Progenitor cell of endocrine pancreas (in vitro differentiated cells): Measurements from ENCODE around the gene EVI5L. TPM values are rescaled to one million over a fixed set of nuclear protein-coding genes. Genes with fewer than 3 reads are reported as not detected.

ENCODE experiments used
- DNase-seq: peaks from one replicate; pipeline ENCODE4 v3.0.0; 2021; ENCODE audit warnings: low spot score; ENCODE audit not compliant: unreplicated experiment
- H3K27ac Mint-ChIP-seq: 2 replicates; pipeline ENCODE4 v1.8.0; 2021; ENCODE audit warnings: mild to moderate bottlenecking, moderate library complexity, mixed read lengths
- H3K27me3 Mint-ChIP-seq: 2 replicates; pipeline ENCODE4 v1.8.0; 2021; ENCODE audit warnings: mixed read lengths
- H3K36me3 Mint-ChIP-seq: 2 replicates; pipeline ENCODE4 v1.8.0; 2022; ENCODE audit warnings: mixed read lengths; ENCODE audit not compliant: insufficient read depth
- H3K4me1 Mint-ChIP-seq: 2 replicates; pipeline ENCODE4 v1.8.0; 2021; ENCODE audit warnings: low read depth, mixed read lengths
- H3K4me3 Mint-ChIP-seq: 2 replicates; pipeline ENCODE4 v1.8.0; 2021; ENCODE audit warnings: low read depth, mild to moderate bottlenecking, moderate library complexity, mixed read lengths
- H3K9me3 Mint-ChIP-seq: 2 replicates; pipeline ENCODE4 v1.8.0; 2021; ENCODE audit warnings: low read depth, mixed read lengths
- CTCF ChIP-seq: fragments of 200-600 bp; sonication (generic); IDR thresholded peaks from one replicate; pipeline ENCODE4 v1.5.0; 2021; ENCODE audit warnings: antibody characterized with exemption, mild to moderate bottlenecking; ENCODE audit not compliant: unreplicated experiment
- total RNA-seq: library from RNA; stranded (reverse); gene quantifications from 2 replicates; pipeline ENCODE4 v1.2.1, GENCODE V29; 2021

The EVI5L gene
- total RNA-seq, 1 donor from 2014 or later = 16.2 TPM

- peaks cover 13% of the 10 kb centered on the region for H3K27me3 Mint-ChIP-seq
- DNase-seq = no peak
- H3K9me3 Mint-ChIP-seq = no peaks in the 10 kb centered on the region
- H3K36me3 Mint-ChIP-seq = peaks cover 16% of the 10 kb centered on the region
- H3K4me3 Mint-ChIP-seq = no peak overlapping the region
- no peak for TF ChIP-seq CTCF
- no peak overlapping the region for H3K27ac Mint-ChIP-seq
- peaks cover 4% of the 10 kb centered on the region for H3K4me1 Mint-ChIP-seq
These were observed 80.5 kb downstream of the EVI5L start for GRCh38 chr19:7910321-7911161.

- Mint-ChIP-seq H3K27ac (no peak overlapping the region), H3K4me3 (no peak overlapping the region), H3K27me3 (peaks cover 19% of the 10 kb centered on the region), H3K9me3 (no peaks in the 10 kb centered on the region), H3K4me1 (peaks cover 3% of the 10 kb centered on the region), H3K36me3 (peaks cover 16% of the 10 kb centered on the region)
- DNase-seq = no peak
- TF ChIP-seq CTCF = no peak
These were observed 81.6 kb downstream of the EVI5L start for GRCh38 chr19:7911508-7912143.

- H3K27ac Mint-ChIP-seq = no peak overlapping the region
These were observed 82.2 kb downstream of the EVI5L start for GRCh38 chr19:7912144-7912696.

GRCh38 chr19:7912697-7913564 lies 82.9 kb downstream of the EVI5L start:
- no peak for TF ChIP-seq CTCF
- Mint-ChIP-seq H3K27me3 (peaks cover 25% of the 10 kb centered on the region), H3K4me1 (peaks cover 5% of the 10 kb centered on the region), H3K27ac (no peak overlapping the region), H3K36me3 (peaks cover 16% of the 10 kb centered on the region), H3K9me3 (no peaks in the 10 kb centered on the region), H3K4me3 (no peak overlapping the region)
- DNase-seq = no peak

More at GRCh38 chr19:7912144-7912696, 82.2 kb downstream of the EVI5L start:
- Mint-ChIP-seq H3K4me3 (no peak overlapping the region), H3K9me3 (no peaks in the 10 kb centered on the region), H3K36me3 (peaks cover 16% of the 10 kb centered on the region), H3K4me1 (peaks cover 4% of the 10 kb centered on the region), H3K27me3 (peaks cover 23% of the 10 kb centered on the region)
- no peak for TF ChIP-seq CTCF
- DNase-seq = no peak

- H3K27me3 Mint-ChIP-seq = peaks cover 31% of the 10 kb centered on the region
These were observed 83.6 kb downstream of the EVI5L start for GRCh38 chr19:7913652-7914051.

More at GRCh38 chr19:7913652-7914051, 83.6 kb downstream of the EVI5L start:
- no peak for TF ChIP-seq CTCF
- Mint-ChIP-seq H3K36me3 (peaks cover 16% of the 10 kb centered on the region), H3K4me1 (peaks cover 6% of the 10 kb centered on the region), H3K27ac (no peak overlapping the region), H3K4me3 (no peak overlapping the region), H3K9me3 (no peaks in the 10 kb centered on the region)
- no peak for DNase-seq
